GM10266 (cell line): Measurements from ENCODE around the gene ARHGAP45.
A peak's percentile ranks its signal among the peaks of the same experiment; 100 is the strongest.

ENCODE experiments used
- DNase-seq: peaks from one replicate; pipeline ENCODE4 v3.0.0; 2012; ENCODE audit errors: extremely low spot score
- TF ChIP-seq, protein P1 (sequence below): IDR thresholded peaks from 2 replicates; pipeline ENCODE4 v1.5.1; 2012; ENCODE audit warnings: mild to moderate bottlenecking, low read depth; ENCODE audit not compliant: control insufficient read depth, insufficient read depth; ENCODE audit errors: missing control alignments

The ARHGAP45 gene

DNA sequence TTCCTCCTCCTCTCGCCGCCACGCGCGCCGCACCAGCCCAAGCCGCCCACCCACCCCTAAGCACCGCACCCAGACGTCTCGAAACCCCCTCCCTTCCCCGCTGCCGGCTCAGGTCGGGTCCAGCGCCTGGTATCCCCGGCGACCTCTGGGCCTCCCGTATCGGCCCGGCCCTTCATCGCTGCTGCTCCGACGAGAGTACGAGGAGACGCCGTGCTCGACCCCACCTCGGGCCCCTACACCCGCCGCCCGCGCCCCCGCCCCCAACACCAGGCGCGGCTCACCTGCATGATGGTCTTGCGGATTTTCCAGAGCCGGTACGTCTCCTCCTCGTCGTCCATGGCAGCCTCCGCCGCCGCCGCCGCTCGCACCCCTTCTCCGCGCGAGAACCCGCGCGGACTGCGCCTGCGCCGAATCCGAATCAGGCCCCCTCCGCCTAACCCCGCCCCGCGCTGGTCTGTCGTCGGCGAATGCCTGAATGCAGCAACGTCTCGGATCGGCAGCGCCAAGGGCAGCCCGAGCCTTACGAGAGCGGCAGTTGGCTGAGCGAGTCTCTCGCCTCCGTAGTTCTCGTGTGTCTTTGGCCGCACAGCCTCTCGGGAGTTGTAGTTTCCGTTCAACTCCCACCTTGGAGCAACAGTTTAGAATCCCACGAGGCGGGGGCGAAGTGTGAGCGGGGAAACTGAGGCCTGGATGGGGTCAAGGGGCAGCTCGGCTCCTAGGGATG is 28.2 kb downstream of the ARHGAP45 start, which contains the start of gene POLR2E:
Gene POLR2E (minus strand): TSS at position 398 of the 724 bp plus-strand sequence. CDS start 60 bp downstream, at position 338.
- TF ChIP-seq, protein P1, sequence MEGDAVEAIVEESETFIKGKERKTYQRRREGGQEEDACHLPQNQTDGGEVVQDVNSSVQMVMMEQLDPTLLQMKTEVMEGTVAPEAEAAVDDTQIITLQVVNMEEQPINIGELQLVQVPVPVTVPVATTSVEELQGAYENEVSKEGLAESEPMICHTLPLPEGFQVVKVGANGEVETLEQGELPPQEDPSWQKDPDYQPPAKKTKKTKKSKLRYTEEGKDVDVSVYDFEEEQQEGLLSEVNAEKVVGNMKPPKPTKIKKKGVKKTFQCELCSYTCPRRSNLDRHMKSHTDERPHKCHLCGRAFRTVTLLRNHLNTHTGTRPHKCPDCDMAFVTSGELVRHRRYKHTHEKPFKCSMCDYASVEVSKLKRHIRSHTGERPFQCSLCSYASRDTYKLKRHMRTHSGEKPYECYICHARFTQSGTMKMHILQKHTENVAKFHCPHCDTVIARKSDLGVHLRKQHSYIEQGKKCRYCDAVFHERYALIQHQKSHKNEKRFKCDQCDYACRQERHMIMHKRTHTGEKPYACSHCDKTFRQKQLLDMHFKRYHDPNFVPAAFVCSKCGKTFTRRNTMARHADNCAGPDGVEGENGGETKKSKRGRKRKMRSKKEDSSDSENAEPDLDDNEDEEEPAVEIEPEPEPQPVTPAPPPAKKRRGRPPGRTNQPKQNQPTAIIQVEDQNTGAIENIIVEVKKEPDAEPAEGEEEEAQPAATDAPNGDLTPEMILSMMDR = no peak
- DNase-seq = peak; percentile 98

GRCh38 chr19:1097810-1098176 is 30.8 kb downstream of the ARHGAP45 start:
- DNase-seq = no peak

GRCh38 chr19:1098177-1099051 is 31.4 kb downstream of the ARHGAP45 start:
- no peak for DNase-seq
- TF ChIP-seq, protein P1 = no peak

More at GRCh38 chr19:1097810-1098176, 30.8 kb downstream of the ARHGAP45 start:
- TF ChIP-seq, protein P1 = no peak

DNA sequence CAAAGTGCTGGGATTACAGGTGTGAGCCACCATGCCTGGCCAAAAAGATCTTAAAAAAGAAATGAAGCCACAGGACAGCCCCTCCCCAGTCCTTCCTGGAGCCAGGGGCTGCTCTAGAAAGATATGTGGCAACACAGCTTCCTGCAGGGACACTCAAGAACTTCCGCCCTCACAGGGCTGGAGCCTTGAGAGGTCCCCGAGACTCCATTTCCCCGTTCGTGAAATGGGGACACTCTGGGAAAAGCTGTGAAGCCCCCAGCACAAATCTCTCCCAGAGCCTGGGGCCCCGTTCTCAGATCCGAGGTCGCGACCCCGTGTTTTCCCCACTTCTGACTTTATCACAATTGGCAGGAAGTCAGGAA is 34.4 kb downstream of the ARHGAP45 start:
- TF ChIP-seq, protein P1 = no peak
- DNase-seq = no peak

GRCh38 chr19:1102407-1103131 is 35.6 kb downstream of the ARHGAP45 start:
- TF ChIP-seq, protein P1 = no peak
- DNase-seq = no peak

DNA sequence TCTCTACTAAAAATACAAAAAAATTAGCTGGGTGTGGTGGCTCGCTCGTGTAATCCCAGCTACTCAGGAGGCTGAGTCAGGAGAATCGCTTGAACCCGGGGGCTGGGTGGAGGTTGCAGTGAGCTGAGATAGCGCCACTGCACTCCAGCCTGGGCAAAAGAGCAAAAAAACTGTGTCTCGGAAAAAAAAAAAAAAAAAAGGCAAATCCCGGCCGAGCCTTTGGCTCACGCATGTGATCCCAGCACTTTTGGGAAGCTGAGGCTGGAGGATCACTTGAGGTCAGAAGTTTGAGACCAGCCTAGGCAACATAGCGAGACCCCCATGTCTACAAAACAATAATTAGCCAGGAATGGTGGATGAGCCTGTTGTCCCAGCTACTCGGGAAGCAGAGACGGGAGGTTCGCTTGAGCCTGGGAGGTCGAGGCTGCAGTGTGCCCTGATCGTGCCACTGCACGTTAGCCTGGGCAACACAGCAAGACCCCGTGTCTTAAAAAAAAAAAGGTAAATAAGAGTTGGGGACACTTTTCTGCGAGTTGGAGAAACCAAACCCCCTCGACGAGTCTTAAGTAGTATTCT is 36.3 kb downstream of the ARHGAP45 start:
- TF ChIP-seq, protein P1 = no peak
- DNase-seq = no peak
